Endothelial cell of hepatic sinusoid (primary cell): ENCODE data around the gene RERE.
"Not testable (repeated sequence)": the region's sequence is repeated elsewhere in the genome, so short reads cannot be mapped to it uniquely, and the experiment has no call there.

Experiments
- in situ Hi-C: cut with HindIII; loops from 2 replicates; pipeline ENCODE4 v1.10.0; 2017; ENCODE audit warnings: low sequenced_read_pairs

The RERE gene

DNA sequence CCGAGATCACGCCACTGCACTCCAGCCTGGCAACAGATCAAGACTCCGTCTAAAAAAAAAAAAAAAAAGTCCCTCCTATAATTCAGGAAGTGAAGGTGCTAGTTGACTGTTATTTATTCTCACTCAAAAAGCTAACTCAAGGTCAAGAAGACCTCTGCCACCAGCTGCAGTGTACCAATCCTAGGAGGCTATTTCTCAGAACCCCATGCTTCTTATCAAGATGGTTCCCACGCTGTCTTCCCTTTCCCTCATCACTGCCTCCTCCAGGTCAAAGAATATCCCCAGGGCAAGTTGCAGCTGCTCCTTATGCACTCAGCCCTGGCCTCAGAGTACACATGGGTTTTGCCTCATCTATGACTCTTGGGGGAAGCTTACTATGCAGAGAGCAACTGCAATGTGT is 53.6 kb downstream of the RERE start:
- in situ Hi-C loops, result no loop called here

DNA sequence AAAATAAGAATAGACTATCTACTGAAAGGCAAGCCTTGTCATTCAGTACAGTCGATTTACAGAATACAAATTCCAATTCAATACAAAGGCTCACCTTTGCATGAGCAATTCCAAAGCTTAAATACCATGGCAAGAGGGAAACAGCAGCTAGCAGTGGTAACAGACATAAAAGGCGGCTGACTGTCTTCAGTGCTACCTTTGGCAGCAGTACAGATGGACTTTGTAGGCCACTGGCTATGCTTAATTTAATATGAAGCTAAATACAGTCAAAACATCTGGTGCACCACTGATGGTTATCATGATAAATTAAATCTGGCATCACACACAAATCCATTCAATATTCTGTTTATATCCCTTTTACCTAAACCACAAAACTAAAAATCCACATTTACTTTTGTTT is 62.4 kb downstream of the RERE start:
- in situ Hi-C loops, result loop anchor here (5.0 kb wide), 1 partner anchor 77 kb away; no protein-coding TSS in a partner anchor

DNA sequence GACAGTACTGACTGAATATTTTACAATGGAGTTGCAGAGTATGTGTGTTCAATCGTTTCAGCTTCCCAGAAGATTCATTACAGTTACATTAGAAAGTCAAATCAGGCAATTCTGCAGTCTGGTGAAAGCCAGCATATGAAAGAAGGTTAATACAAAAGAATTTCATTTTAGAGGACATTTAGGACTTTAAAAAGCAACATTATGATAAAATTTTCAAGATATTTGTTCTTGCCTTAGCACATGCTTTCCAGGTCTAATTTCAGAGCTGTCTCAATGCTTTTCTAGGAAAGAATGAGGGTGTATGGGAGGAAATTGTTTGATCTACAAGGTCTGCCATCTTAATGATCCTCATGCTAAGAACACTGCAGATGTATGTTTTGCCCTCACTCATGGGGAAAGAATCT is 63.2 kb downstream of the RERE start:
- in situ Hi-C loops, result no loop called here

DNA sequence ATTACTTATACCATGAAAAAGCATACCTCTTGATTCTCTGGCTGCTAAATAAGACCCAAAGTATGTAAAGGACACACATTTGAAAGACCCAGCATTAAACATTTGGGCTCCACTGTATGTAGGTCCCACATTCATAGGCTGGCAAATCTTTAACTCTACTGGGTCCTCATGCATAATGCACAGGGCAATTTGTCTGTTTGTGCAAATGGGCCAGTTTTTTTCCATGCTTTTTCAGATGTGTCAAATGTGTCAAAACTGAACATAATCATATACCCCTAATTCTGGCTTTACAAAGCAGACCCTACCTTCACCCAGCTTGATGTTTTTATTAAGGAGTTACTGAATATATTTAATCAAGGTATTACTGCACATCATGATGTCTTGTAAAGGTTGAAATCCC is 63.7 kb downstream of the RERE start:
- in situ Hi-C loops, result no loop called here

DNA sequence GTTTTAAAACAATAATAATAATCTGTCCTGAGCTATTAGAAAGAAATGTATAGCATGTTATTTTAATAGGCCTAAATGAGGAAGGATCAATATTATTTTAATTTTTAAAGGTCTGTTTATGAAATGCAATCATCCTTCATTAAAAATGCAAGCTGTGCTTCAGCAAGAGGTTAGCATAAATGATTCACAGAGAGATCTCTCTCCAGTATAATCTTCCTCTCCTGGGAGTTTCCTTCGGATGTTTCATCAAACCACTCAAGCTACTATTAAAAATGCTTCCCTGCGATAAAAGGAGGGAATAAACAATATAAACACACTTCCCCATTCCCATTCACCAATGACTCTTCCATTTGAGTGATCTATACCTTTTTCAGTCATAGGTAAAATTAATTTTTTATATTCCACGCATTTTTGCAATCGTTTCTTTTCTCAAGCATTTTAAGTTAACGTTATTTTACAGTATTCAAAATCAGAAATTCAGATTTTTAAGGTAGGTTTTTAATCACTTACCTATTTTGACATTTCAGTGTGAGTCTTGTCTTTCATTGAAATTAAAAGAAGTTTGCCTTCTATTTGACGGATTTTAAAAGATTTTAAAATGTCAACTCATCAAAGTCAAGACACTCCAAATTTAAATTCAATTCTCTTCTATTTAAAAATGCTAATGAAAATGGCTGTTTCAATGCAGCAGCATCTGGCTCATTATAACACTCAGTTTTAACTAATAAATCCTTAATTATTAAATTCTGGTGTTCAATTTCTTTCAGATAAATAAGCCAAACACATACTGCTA is 64.3 kb downstream of the RERE start:
- in situ Hi-C loops, result no loop called here

DNA sequence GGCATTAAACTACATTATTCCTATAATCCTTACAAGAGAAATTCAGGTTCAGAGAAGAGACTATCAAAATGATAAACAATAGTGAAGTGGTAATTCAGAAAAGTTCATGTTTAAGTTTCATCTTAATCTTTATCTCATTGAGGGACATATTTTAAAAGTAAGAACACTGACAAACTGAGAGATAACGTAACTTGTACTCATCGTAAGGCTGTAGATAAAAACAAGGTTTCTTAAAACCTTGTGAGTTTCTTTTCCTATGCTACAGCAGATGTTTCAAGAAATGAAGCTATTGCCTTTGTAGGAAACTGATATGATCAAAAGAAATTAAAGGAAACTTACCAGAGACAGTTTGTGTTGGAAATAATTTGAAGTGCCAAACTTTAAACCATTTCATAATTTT is 65.0 kb downstream of the RERE start:
- in situ Hi-C loops, result no loop called here

DNA sequence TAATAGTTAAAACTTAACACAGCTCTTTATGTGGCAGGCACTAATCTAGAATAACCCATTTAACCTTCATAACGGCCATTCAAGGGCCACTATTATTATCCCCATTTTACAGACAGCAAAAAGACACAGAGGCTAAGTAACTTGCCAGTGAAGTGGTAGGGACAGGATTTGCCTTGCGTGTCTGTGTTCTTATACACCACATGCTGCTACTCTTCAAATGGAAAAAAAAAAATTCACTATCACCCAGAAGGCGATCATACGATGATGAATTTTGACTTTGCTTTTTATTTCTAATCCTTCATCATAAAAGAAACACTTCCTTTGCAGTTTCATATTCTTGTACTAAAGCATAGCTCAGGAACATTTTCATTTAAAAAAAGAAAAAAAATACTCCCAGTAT is 65.5 kb downstream of the RERE start:
- in situ Hi-C loops, result no loop called here

DNA sequence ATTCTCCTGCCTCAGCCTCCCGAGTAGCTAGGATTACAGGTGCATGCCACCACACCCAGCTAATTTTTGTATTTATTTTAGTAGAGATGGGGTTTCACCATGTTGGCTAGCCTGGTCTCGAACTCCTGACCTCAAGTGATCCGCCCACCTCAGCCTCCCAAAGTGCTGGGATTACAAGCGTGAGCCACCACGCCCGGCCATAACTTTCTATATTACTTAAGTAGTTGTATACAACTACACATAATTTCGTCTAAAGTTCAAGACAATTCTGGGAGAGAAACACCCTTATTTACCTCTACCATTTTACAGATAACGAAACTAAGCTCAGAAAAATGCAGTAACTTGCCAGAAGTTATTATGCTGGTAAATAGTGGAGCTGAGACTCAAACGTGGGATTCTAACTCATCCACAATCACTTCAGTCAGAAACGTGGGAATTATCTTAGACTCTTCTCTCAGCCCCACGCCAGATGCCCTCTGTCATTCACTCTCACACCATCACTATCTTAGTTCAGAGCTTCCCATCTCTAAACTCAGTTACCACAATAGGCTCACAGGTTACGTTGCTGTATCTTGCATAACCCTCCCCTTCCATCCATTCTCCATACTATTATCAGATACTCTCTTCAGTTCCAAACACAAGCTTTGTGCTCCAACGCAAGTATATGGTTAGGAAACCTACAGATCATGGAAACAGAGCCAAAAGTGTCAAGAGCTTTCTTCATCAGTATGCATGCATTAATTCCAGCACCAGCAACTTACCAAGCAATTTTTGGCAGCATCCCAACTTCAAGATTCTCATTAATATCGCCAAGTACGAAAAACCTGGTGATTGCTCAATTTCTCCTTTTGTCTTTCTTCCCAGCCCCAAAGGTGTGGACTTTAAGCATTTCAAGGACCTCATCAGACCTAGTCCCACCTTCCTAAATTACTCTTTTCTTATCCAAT is 69.3 kb downstream of the RERE start:
- in situ Hi-C loops, result no loop called here

DNA sequence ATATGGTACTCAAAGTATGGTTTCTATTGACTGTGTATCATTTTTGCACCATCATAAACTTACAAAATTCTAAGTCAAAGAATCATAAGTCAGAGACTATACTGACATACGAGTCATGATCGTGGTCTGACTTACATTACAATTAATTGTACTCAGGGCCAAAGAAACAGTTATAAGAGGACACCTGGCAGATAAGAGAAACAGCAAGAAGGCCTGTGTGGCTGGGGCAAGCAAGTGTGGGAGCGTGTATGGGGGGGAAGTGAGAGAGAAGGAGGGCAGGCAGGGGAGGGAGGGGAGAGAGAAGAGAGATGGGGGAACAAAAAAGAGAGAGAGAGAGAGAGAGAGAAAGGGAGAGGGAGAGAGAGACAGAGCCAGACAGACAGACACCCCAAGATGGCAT is 70.9 kb downstream of the RERE start:
- in situ Hi-C loops, result no loop called here

DNA sequence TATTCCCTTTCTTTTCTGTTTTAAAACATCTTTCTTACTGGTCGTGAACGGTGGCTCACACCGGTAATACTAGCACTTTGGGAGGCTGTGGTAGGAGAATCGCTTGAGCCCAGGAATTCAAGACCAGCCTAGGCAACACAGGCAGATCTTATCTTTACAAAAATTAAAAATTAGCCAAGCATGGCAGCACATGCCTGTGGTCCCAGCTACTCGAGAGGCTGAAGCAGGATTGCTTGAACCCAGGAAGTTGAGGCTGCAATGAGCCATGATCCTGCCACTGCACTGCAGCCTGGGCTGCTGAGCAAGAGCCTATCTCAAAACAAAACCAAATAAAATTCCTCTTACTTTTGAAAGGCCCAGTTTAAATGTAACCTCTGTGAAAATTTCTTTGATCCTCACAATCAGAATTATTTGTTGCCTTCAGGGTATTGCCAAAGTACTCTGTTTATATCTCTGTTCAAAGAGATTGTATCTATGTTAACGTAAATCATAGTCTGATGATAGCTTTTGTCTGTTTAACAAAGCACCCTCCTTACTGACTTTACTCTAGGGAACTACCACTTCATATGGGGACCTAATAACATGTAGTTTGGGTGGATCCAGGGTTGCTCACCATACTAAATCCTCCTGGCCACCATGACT is 71.6 kb downstream of the RERE start:
- in situ Hi-C loops, result no loop called here

DNA sequence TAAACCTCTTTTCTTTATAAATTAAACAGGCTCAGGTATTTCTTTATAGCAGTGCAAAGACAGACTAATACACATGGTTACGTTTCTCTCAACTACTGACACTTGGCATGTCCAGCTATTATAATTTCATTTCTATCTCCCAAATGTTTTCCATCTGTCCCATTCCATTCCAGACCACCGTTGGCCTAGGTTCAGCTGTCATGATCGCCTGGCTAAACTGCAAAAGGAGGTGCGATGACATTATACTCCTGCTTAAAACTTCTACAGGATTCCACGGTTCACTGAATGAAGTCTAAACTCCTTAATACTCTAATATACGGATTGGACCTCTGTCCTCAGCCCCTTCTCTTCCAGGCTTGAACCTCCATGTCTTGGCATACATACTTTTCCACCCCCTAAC is 72.1 kb downstream of the RERE start:
- in situ Hi-C loops, result no loop called here

DNA sequence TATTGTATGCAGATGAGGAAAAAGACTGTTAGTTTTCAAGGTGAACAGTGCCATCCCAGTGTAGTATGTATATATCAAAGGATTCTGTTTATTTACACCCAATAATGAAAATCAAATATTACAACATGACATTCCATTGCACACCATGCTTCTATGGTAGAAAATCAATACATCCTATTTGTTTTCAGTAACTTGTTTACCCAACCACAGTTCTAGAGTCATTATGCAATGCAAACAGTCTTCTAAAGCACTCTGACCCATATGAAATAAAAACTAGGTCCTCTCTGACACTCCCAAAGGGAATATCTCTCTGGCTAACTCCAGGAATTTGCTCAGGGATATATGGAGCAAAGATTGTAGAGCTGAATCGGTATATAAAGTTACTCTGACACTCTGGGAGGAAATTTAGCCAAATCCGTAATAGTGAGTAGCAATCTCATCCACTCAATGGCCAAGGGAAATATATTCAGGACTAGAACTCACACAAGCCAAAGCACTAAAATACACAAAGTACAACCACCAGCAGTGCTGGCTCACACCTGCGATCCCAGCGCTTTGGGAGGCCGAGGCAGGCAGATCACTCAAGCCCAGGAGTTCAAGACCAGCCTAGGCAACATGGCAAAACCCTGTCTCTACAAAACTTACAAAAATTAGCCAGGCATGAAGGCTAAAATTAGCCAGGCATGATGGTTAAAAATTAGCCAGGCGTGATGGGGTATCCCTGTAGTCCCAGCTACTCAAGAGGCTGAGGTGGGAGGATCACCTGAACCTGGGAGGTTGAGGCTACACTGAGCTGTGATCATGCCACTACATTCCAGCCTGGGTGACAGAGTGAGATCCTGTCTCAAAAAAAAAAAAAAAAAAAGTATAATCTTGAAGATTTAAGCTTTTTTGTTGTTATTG is 75.2 kb downstream of the RERE start:
- in situ Hi-C loops, result no loop called here

DNA sequence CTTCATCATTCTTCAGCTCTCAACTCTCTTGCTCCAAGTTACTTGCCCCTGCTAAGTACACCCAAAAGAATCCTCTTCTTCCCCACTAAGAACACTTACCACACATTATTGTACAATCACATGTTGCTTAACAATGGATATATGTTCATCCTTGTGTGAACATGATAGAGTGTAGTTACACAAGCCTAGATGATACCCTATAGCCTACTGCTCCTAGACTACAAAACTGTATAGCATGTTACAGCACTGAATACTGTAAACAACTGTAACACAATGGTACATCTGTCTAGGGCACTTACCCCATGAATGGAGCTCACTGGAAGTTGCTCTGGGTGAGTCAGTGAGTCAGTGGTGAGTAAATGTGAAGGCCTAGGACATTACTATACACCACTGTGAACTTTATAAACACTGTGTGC is 77.4 kb downstream of the RERE start:
- in situ Hi-C loops, result no loop called here

DNA sequence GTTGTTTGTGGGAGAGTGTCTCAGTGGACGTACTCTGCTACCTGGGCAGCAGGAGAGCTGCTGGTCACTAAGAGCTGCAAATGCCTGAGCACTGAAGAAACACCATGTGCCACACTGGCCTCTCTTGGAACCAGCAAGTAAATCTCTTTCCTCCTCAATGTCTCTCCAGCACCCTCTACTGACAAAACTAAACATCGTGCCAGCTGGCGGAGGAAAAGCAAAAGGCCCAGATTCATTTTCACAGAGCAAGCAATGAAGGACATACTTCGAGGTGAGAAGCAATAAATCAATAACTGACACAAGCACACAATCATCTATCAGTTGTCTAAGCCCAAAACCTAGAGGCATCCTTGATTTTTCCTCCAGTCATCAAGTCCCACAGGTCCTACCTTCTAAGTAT is 78.1 kb downstream of the RERE start:
- in situ Hi-C loops, result loop anchor here (10.0 kb wide), 1 partner anchor 175 kb away; no protein-coding TSS in a partner anchor

DNA sequence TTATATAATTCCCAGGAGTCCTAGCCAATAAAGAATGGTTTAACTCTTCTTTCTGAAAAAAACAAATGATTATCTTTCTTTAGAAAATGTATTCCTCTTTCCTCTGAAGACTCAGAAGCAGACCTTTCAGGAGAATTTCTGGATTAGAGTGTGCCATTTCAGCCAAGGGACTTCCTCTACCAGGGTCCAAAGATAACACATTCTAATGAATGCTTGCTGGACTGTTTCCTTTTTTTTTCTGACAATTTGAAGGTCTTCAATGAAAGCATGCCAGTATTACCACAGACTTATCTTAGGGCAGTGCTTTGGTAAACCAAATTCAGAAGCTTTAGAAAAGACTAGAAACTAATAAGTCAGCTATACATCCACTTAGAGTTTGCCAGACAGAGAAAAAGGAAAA is 80.5 kb downstream of the RERE start:
- in situ Hi-C loops, result loop anchor here (10.0 kb wide), 1 partner anchor 172 kb away; no protein-coding TSS in a partner anchor

DNA sequence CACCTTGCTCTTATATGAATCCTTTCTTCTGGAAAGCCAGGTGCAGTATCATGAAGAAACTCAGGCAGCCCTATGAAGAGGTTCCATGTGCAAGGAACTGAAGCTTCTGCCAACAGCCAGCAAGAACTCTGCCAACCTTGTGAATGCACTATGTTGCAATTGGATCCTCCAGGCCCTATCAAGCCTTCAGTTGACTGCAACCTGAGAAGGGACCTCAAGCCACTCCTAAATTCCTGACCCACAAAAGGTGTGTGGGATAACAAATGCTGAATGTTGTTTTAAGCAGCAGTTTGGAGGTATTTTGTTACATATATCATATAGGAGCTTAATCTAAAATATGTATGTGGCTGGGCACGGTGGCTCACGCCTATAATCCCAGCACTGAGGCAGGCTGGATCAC is 84.0 kb downstream of the RERE start:
- in situ Hi-C loops, result loop anchor here (5.0 to 10.0 kb wide), 2 partner anchors 99 to 169 kb away; no protein-coding TSS in a partner anchor

DNA sequence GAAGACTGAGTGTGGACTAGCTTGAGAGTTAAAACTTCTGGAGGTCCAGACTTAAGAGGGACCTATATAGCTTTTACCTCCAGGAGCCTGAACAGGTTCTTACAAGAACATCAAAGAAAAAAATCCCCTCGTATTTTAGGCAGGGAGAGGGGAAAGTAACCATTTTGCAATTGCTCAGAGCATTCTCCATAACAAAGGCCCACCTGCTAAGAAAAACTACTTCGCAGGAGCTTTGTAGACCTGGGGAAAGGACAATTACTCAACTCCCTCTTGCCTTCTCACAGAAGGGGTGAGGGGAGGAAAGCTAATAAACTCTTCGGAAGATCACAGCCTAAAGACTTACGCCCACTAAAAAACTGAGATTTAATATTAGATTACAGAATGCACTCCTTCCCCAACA is 86.3 kb downstream of the RERE start:
- in situ Hi-C loops, result loop anchor here (5.0 to 10.0 kb wide), 2 partner anchors 101 to 166 kb away; no protein-coding TSS in a partner anchor

DNA sequence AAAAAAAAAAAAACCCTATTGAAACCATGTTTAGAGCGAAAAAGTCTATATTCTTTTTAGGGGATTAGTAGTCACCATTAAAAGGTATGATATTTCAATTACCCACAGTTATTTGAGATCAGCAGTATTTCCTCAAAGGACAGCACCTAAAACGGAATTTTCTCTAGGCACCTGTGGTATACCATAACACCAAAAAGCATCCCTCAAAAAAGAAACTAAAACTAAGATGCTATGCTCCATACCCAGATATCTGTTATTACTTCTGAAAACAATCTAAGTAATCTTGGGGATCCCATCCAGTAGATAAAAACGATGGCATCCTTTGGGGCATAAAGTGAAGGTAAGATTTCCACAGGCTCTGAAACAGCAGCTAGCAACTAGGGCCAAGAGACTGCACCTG is 89.0 kb downstream of the RERE start:
- in situ Hi-C loops, result no loop called here

DNA sequence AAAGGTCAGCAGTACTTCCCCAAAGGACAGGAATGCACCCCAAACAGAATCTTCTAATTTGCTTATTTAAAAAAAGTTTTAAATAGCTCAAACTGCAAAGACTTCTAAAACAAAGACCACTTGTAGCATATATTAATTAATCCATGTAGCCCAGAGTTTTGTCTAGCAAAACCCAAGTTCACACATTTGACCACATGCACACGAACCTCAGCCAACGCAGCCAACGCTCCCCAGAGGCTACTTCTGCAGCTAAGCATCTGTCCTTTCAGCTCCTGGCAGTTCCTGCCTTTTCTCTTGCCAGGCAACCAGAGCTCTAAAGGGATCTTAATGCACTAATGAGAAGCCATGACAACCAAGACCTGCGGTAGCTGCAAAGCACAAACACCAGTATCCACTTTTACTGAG is 89.6 kb downstream of the RERE start:
- in situ Hi-C loops, result no loop called here

DNA sequence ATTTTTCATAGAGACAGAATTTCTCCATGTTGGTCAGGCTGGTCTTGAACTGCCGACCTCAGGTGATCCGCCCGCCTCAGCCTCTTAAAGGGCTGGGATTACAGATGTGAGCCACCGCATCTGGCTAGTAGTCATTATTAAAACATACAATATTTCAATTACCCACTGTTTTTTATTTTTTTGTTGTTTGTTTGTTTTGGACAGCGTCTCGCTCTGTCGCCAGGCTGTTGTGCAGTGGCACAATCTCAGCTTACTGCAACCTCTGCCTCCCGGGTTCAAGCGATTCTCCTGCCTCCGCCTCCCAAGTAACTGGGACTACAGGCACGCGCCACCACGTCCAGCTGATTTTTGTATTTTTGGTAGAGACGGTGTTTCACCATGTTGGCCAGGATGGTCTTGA is 90.1 kb downstream of the RERE start:
- in situ Hi-C loops, result not testable (repeated sequence)
